ENCODE data around the gene KCND1. TPM values are rescaled to one million over a fixed set of nuclear protein-coding genes. Genes with fewer than 3 reads are reported as not detected.

The KCND1 gene
- total and polyA plus RNA-seq, 4 experiments from 2014 or later = 1.0 to 1.9 (median 1.8) TPM; not detected in 1

GRCh38 chrX:49000636-49001035 lies 29.0 kb upstream of the KCND1 start:
- Mint-ChIP-seq H3K9me3 (peaks cover 0 to 2% (median 0%) of the 10 kb centered on the region in 8 donors), H3K4me3 (peak overlapping the region in 7 of 8 donors; percentile 40 to 99 (median 94)), H3K4me1 (peaks cover 20 to 36% (median 28%) of the 10 kb centered on the region in 4 donors), H3K27ac (peak overlapping the region in 4 of 7 donors; percentile 36 to 98 (median 95)), H3K27me3 (no peaks in the 10 kb centered on the region), H3K36me3 (peaks cover 28 to 33% of the 10 kb centered on the region in 2 donors)
- Histone ChIP-seq H3K4me1 (ENCODE audit: insufficient read depth, low read length) (peaks cover 27% of the 10 kb centered on the region), H3K4me3 (ENCODE audit: low read length in 2 of 2) (no peak overlapping the region), H3K36me3 (ENCODE audit: insufficient read depth, low read length) (peaks cover 16% of the 10 kb centered on the region), H3K9me3 (ENCODE audit: control insufficient read depth in 1 of 2, low read length in 2 of 2) (no peaks in the 10 kb centered on the region), H3K27me3 (ENCODE audit: insufficient read depth, low read length) (no peaks in the 10 kb centered on the region), H3K27ac (ENCODE audit: low read depth, low read length) (peak overlapping the region; percentile 97)
- no peak for DNase-seq
- ChIA-PET POLR2A (ENCODE audit: partially characterized antibody) (no interaction called here), CTCF (ENCODE audit: partially characterized antibody) (no interaction called here)
- intact Hi-C loops (cut with micrococcal nuclease) = loop anchor here (5.0 kb wide), 2 partner anchors 83 to 157 kb away; partner anchors contain the start of gene PIM2

GRCh38 chrX:48999030-48999429 lies 27.4 kb upstream of the KCND1 start:
- Mint-ChIP-seq H3K4me3 (no peak overlapping the region), H3K4me1 (peaks cover 22 to 36% (median 30%) of the 10 kb centered on the region in 4 donors)
- POLR2A ChIA-PET (ENCODE audit: partially characterized antibody) = interaction anchor here (1.6 kb wide), 1 partner anchor 41 kb away, joined by 4 read pairs; the partner anchor contains the start of gene OTUD5

GRCh38 chrX:48998391-48998790 lies 26.7 kb upstream of the KCND1 start:
- peaks cover 32 to 47% of the 10 kb centered on the region in 2 donors for H3K36me3 Mint-ChIP-seq
- DNase-seq = no peak
- Histone ChIP-seq H3K4me1 (ENCODE audit: insufficient read depth, low read length) (peaks cover 27% of the 10 kb centered on the region), H3K36me3 (ENCODE audit: insufficient read depth, low read length) (peaks cover 22% of the 10 kb centered on the region), H3K9me3 (ENCODE audit: control insufficient read depth in 1 of 2, low read length in 2 of 2) (no peaks in the 10 kb centered on the region), H3K27ac (ENCODE audit: low read depth, low read length) (no peak overlapping the region), H3K27me3 (ENCODE audit: insufficient read depth, low read length) (no peaks in the 10 kb centered on the region), H3K4me3 (ENCODE audit: low read length in 2 of 2) (no peak overlapping the region)
- CTCF ChIA-PET (ENCODE audit: partially characterized antibody) = no interaction called here
- no peaks in the 10 kb centered on the region for H3K27me3 Mint-ChIP-seq
- peak overlapping the region in 4 of 7 donors; percentile 47 to 76 (median 59) for H3K27ac Mint-ChIP-seq
- peaks cover 22 to 33% (median 30%) of the 10 kb centered on the region in 4 donors for H3K4me1 Mint-ChIP-seq
- intact Hi-C loops (cut with micrococcal nuclease) = no loop called here
- peak overlapping the region in 1 of 8 donors; percentile 57 for H3K4me3 Mint-ChIP-seq
- H3K9me3 Mint-ChIP-seq = peaks cover 0 to 2% (median 0%) of the 10 kb centered on the region in 8 donors
- POLR2A ChIA-PET (ENCODE audit: partially characterized antibody) = interaction anchor here (1.6 kb wide), 1 partner anchor 40 kb away, joined by 4 read pairs; the partner anchor contains the start of gene OTUD5

More at GRCh38 chrX:48999030-48999429, 27.4 kb upstream of the KCND1 start:
- H3K27me3 Mint-ChIP-seq = no peaks in the 10 kb centered on the region
- H3K27ac ChIP-seq (ENCODE audit: low read depth, low read length) = no peak overlapping the region
- intact Hi-C loops (cut with micrococcal nuclease) = no loop called here
- H3K27me3 ChIP-seq (ENCODE audit: insufficient read depth, low read length) = no peaks in the 10 kb centered on the region
- H3K36me3 ChIP-seq (ENCODE audit: insufficient read depth, low read length) = peaks cover 22% of the 10 kb centered on the region
- peaks cover 0 to 2% (median 0%) of the 10 kb centered on the region in 8 donors for H3K9me3 Mint-ChIP-seq
- no peak overlapping the region for H3K4me3 ChIP-seq (ENCODE audit: low read length in 2 of 2)
- DNase-seq = no peak
- peak overlapping the region in 1 of 7 donors; percentile 24 for H3K27ac Mint-ChIP-seq
- CTCF ChIA-PET (ENCODE audit: partially characterized antibody) = no interaction called here
- H3K4me1 ChIP-seq (ENCODE audit: insufficient read depth, low read length) = peaks cover 27% of the 10 kb centered on the region
- H3K9me3 ChIP-seq (ENCODE audit: control insufficient read depth in 1 of 2, low read length in 2 of 2) = no peaks in the 10 kb centered on the region
- peaks cover 32 to 44% of the 10 kb centered on the region in 2 donors for H3K36me3 Mint-ChIP-seq

GRCh38 chrX:48997865-48998264 lies 26.2 kb upstream of the KCND1 start:
- Mint-ChIP-seq H3K4me3 (no peak overlapping the region), H3K27me3 (no peaks in the 10 kb centered on the region), H3K27ac (peak overlapping the region in 3 of 7 donors; percentile 25 to 57 (median 37)), H3K4me1 (peaks cover 22 to 32% (median 29%) of the 10 kb centered on the region in 4 donors), H3K36me3 (peaks cover 32 to 52% of the 10 kb centered on the region in 2 donors), H3K9me3 (peaks cover 0 to 2% (median 0%) of the 10 kb centered on the region in 8 donors)
- H3K27me3 ChIP-seq (ENCODE audit: insufficient read depth, low read length) = no peaks in the 10 kb centered on the region
- H3K27ac ChIP-seq (ENCODE audit: low read depth, low read length) = no peak overlapping the region
- ChIA-PET POLR2A (ENCODE audit: partially characterized antibody) (interaction anchor here (1.6 kb wide), 1 partner anchor 40 kb away, joined by 4 read pairs; the partner anchor contains the start of gene OTUD5), CTCF (ENCODE audit: partially characterized antibody) (no interaction called here)
- no peak for DNase-seq
- peaks cover 22% of the 10 kb centered on the region for H3K36me3 ChIP-seq (ENCODE audit: insufficient read depth, low read length)
- no peak overlapping the region for H3K4me3 ChIP-seq (ENCODE audit: low read length in 2 of 2)
- intact Hi-C loops (cut with micrococcal nuclease) = no loop called here
- peaks cover 27% of the 10 kb centered on the region for H3K4me1 ChIP-seq (ENCODE audit: insufficient read depth, low read length)
- no peaks in the 10 kb centered on the region for H3K9me3 ChIP-seq (ENCODE audit: control insufficient read depth in 1 of 2, low read length in 2 of 2)

GRCh38 chrX:48997455-48997854 lies 25.8 kb upstream of the KCND1 start:
- Histone ChIP-seq H3K9me3 (ENCODE audit: control insufficient read depth in 1 of 2, low read length in 2 of 2) (no peaks in the 10 kb centered on the region), H3K27ac (ENCODE audit: low read depth, low read length) (no peak overlapping the region), H3K4me3 (ENCODE audit: low read length in 2 of 2) (no peak overlapping the region), H3K27me3 (ENCODE audit: insufficient read depth, low read length) (no peaks in the 10 kb centered on the region), H3K36me3 (ENCODE audit: insufficient read depth, low read length) (peaks cover 22% of the 10 kb centered on the region), H3K4me1 (ENCODE audit: insufficient read depth, low read length) (peaks cover 27% of the 10 kb centered on the region)
- peaks cover 34 to 53% of the 10 kb centered on the region in 2 donors for H3K36me3 Mint-ChIP-seq
- POLR2A ChIA-PET (ENCODE audit: partially characterized antibody) = no interaction called here
- DNase-seq = no peak
- CTCF ChIA-PET (ENCODE audit: partially characterized antibody) = no interaction called here
- peaks cover 22 to 31% (median 28%) of the 10 kb centered on the region in 4 donors for H3K4me1 Mint-ChIP-seq
- H3K4me3 Mint-ChIP-seq = no peak overlapping the region
- peak overlapping the region in 5 of 7 donors; percentile 1 to 89 (median 57) for H3K27ac Mint-ChIP-seq
- peaks cover 0 to 2% (median 0%) of the 10 kb centered on the region in 8 donors for H3K9me3 Mint-ChIP-seq
- H3K27me3 Mint-ChIP-seq = no peaks in the 10 kb centered on the region
- intact Hi-C loops (cut with micrococcal nuclease) = no loop called here

GRCh38 chrX:48996969-48997368 lies 25.3 kb upstream of the KCND1 start:
- Histone ChIP-seq H3K27me3 (ENCODE audit: insufficient read depth, low read length) (no peaks in the 10 kb centered on the region), H3K4me3 (ENCODE audit: low read length in 2 of 2) (no peak overlapping the region), H3K4me1 (ENCODE audit: insufficient read depth, low read length) (peaks cover 27% of the 10 kb centered on the region), H3K27ac (ENCODE audit: low read depth, low read length) (no peak overlapping the region), H3K36me3 (ENCODE audit: insufficient read depth, low read length) (peaks cover 22% of the 10 kb centered on the region), H3K9me3 (ENCODE audit: control insufficient read depth in 1 of 2, low read length in 2 of 2) (no peaks in the 10 kb centered on the region)
- Mint-ChIP-seq H3K9me3 (peaks cover 0 to 2% (median 0%) of the 10 kb centered on the region in 8 donors), H3K27ac (no peak overlapping the region), H3K27me3 (no peaks in the 10 kb centered on the region), H3K36me3 (peaks cover 36 to 52% of the 10 kb centered on the region in 2 donors), H3K4me3 (no peak overlapping the region), H3K4me1 (peaks cover 22 to 30% (median 27%) of the 10 kb centered on the region in 4 donors)
- intact Hi-C loops (cut with micrococcal nuclease) = no loop called here
- ChIA-PET POLR2A (ENCODE audit: partially characterized antibody) (no interaction called here), CTCF (ENCODE audit: partially characterized antibody) (no interaction called here)
- DNase-seq = no peak

- POLR2A ChIA-PET (ENCODE audit: partially characterized antibody) = interaction anchor here (2.0 kb wide), 1 partner anchor 10 kb away, joined by 6 read pairs; the partner anchor contains the start of gene GRIPAP1
- H3K27ac ChIP-seq (ENCODE audit: low read depth, low read length) = no peak overlapping the region
- H3K4me1 ChIP-seq (ENCODE audit: insufficient read depth, low read length) = no peaks in the 10 kb centered on the region
- H3K4me3 Mint-ChIP-seq = no peak overlapping the region
- H3K27me3 ChIP-seq (ENCODE audit: insufficient read depth, low read length) = no peaks in the 10 kb centered on the region
- no peak overlapping the region for H3K4me3 ChIP-seq (ENCODE audit: low read length in 2 of 2)
- CTCF ChIA-PET (ENCODE audit: partially characterized antibody) = no interaction called here
- H3K9me3 Mint-ChIP-seq = no peaks in the 10 kb centered on the region
- H3K36me3 ChIP-seq (ENCODE audit: insufficient read depth, low read length) = peaks cover 30% of the 10 kb centered on the region
- peaks cover 0 to 8% (median 3%) of the 10 kb centered on the region in 4 donors for H3K4me1 Mint-ChIP-seq
- no peaks in the 10 kb centered on the region for H3K27me3 Mint-ChIP-seq
- DNase-seq = no peak
- intact Hi-C loops (cut with micrococcal nuclease) = no loop called here
- no peak overlapping the region for H3K27ac Mint-ChIP-seq
- peaks cover 23 to 47% of the 10 kb centered on the region in 2 donors for H3K36me3 Mint-ChIP-seq
- H3K9me3 ChIP-seq (ENCODE audit: control insufficient read depth in 1 of 2, low read length in 2 of 2) = no peaks in the 10 kb centered on the region
Measured at GRCh38 chrX:48992341-48992740, 20.7 kb upstream of the KCND1 start.

Data from CD4-positive, alpha-beta memory T cell (primary cell).